ENCODE results near the gene SSBP3. TPM values are rescaled to one million over a fixed set of nuclear protein-coding genes. Genes with fewer than 3 reads are reported as not detected.

SSBP3 gene
- total RNA-seq, 2 experiments from 2014 or later = 16.5 to 44.9 TPM

- POLR2A ChIA-PET = no interaction called here
- DNase-seq (ENCODE audit: low spot score) = no peak
- CTCF ChIA-PET (ENCODE audit: unreplicated experiment) = no interaction called here
Measured at GRCh38 chr1:54188291-54188690, 217.9 kb downstream of the SSBP3 start.

GRCh38 chr1:54186056-54186455, 220.1 kb downstream of the SSBP3 start:
- intact Hi-C loops (cut with micrococcal nuclease; ENCODE audit: unreplicated experiment) = no loop called here
- peaks cover 39% of the 10 kb centered on the region for H3K36me3 ChIP-seq (ENCODE audit: insufficient read depth, low read length)
- no peak overlapping the region for H3K4me2 ChIP-seq (ENCODE audit: low read length)
- no peaks in the 10 kb centered on the region for H3K9me3 ChIP-seq (ENCODE audit: low read length)
- no peak overlapping the region for H2AFZ ChIP-seq (ENCODE audit: low read length)
- CTCF ChIA-PET (ENCODE audit: unreplicated experiment) = no interaction called here
- no peak for DNase-seq (ENCODE audit: low spot score)
- no peak overlapping the region for H3K27ac ChIP-seq (ENCODE audit: low read depth, low read length, poor library complexity, severe bottlenecking)
- POLR2A ChIA-PET = no interaction called here
- no peaks in the 10 kb centered on the region for H3K9me2 ChIP-seq (ENCODE audit: insufficient read depth, low read length)
- H4K20me1 ChIP-seq (ENCODE audit: insufficient read depth, low read length) = no peaks in the 10 kb centered on the region
- no peaks in the 10 kb centered on the region for H3K4me1 ChIP-seq (ENCODE audit: insufficient read depth, low read length, poor library complexity, severe bottlenecking)
- no peak for TF ChIP-seq CTCF (conservative IDR thresholded peaks at IDR 0.05; ENCODE audit: low read length)
- no peak for TF ChIP-seq EZH2phosphoT487 (IDR thresholded peaks at IDR 0.05; ENCODE audit: borderline replicate concordance, low read depth, low read length)
- no TSS peak for BruUV-seq (replicated peaks)
- no peak overlapping the region for H3K4me3 ChIP-seq (ENCODE audit: low read depth, low read length, poor library complexity, severe bottlenecking)
- H3K79me2 ChIP-seq (ENCODE audit: insufficient read depth, low read depth, low read length) = no peaks in the 10 kb centered on the region

More at GRCh38 chr1:54188291-54188690, 217.9 kb downstream of the SSBP3 start:
- Histone ChIP-seq H3K9me2 (ENCODE audit: insufficient read depth, low read length) (no peaks in the 10 kb centered on the region), H3K4me3 (ENCODE audit: low read depth, low read length, poor library complexity, severe bottlenecking) (no peak overlapping the region), H4K20me1 (ENCODE audit: insufficient read depth, low read length) (no peaks in the 10 kb centered on the region), H3K79me2 (ENCODE audit: insufficient read depth, low read depth, low read length) (no peaks in the 10 kb centered on the region), H3K36me3 (ENCODE audit: insufficient read depth, low read length) (peaks cover 36% of the 10 kb centered on the region), H2AFZ (ENCODE audit: low read length) (no peak overlapping the region), H3K27ac (ENCODE audit: low read depth, low read length, poor library complexity, severe bottlenecking) (no peak overlapping the region), H3K4me2 (ENCODE audit: low read length) (no peak overlapping the region), H3K9me3 (ENCODE audit: low read length) (no peaks in the 10 kb centered on the region), H3K4me1 (ENCODE audit: insufficient read depth, low read length, poor library complexity, severe bottlenecking) (no peaks in the 10 kb centered on the region)
- intact Hi-C loops (cut with micrococcal nuclease; ENCODE audit: unreplicated experiment) = no loop called here
- BruUV-seq (replicated peaks) = no TSS peak
- TF ChIP-seq EZH2phosphoT487 (IDR thresholded peaks at IDR 0.05; ENCODE audit: borderline replicate concordance, low read depth, low read length) (no peak), CTCF (conservative IDR thresholded peaks at IDR 0.05; ENCODE audit: low read length) (no peak)

- H3K27ac ChIP-seq (ENCODE audit: low read depth, low read length, poor library complexity, severe bottlenecking) = no peak overlapping the region
- intact Hi-C loops (cut with micrococcal nuclease; ENCODE audit: unreplicated experiment) = loop anchor here (1.0 kb wide), 1 partner anchor 308 kb away; no protein-coding TSS in a partner anchor
- TF ChIP-seq EZH2phosphoT487 (IDR thresholded peaks at IDR 0.05; ENCODE audit: borderline replicate concordance, low read depth, low read length) (no peak), CTCF (conservative IDR thresholded peaks at IDR 0.05; ENCODE audit: low read length) (no peak)
- no peaks in the 10 kb centered on the region for H3K9me3 ChIP-seq (ENCODE audit: low read length)
- ChIA-PET CTCF (ENCODE audit: unreplicated experiment) (interaction anchor here (0.6 kb wide), 1 partner anchor 64 kb away, joined by 6 read pairs; no protein-coding TSS in a partner anchor), POLR2A (no interaction called here)
- peaks cover 24% of the 10 kb centered on the region for H3K36me3 ChIP-seq (ENCODE audit: insufficient read depth, low read length)
- no peaks in the 10 kb centered on the region for H3K79me2 ChIP-seq (ENCODE audit: insufficient read depth, low read depth, low read length)
- H4K20me1 ChIP-seq (ENCODE audit: insufficient read depth, low read length) = no peaks in the 10 kb centered on the region
- H3K4me3 ChIP-seq (ENCODE audit: low read depth, low read length, poor library complexity, severe bottlenecking) = no peak overlapping the region
- no peaks in the 10 kb centered on the region for H3K9me2 ChIP-seq (ENCODE audit: insufficient read depth, low read length)
- H3K4me2 ChIP-seq (ENCODE audit: low read length) = no peak overlapping the region
- H3K4me1 ChIP-seq (ENCODE audit: insufficient read depth, low read length, poor library complexity, severe bottlenecking) = no peaks in the 10 kb centered on the region
- no peak for DNase-seq (ENCODE audit: low spot score)
- no TSS peak for BruUV-seq (replicated peaks)
- no peak overlapping the region for H2AFZ ChIP-seq (ENCODE audit: low read length)
Measured at GRCh38 chr1:54180701-54181360, 225.4 kb downstream of the SSBP3 start.
